GM15510 (cell line): ENCODE results near the gene ATG4B.

Experiments used
- POLR2A ChIP-seq: IDR thresholded peaks from 3 replicates; pipeline ENCODE4 v1.6.1; 2011; ENCODE audit warnings: borderline replicate concordance; ENCODE audit not compliant: insufficient read length; ENCODE audit errors: extremely low read depth

ATG4B gene

GRCh38 chr2:241720099-241720498 lies 82.6 kb downstream of the ATG4B start:
- no peak for TF ChIP-seq POLR2A

GRCh38 chr2:241720560-241720959 lies 83.1 kb downstream of the ATG4B start:
- TF ChIP-seq POLR2A: no peak

GRCh38 chr2:241721852-241722251 lies 84.4 kb downstream of the ATG4B start:
- TF ChIP-seq POLR2A: no peak

GRCh38 chr2:241722896-241723454 lies 85.5 kb downstream of the ATG4B start:
- TF ChIP-seq POLR2A: no peak
